Measurements from ENCODE around the gene ATXN7L1. TPM values are rescaled to one million over a fixed set of nuclear protein-coding genes. Genes with fewer than 3 reads are reported as not detected.

The ATXN7L1 gene
- total RNA-seq, 4 donors from 2014 or later: 5.9 to 21.2 (median 7.7) TPM

DNA sequence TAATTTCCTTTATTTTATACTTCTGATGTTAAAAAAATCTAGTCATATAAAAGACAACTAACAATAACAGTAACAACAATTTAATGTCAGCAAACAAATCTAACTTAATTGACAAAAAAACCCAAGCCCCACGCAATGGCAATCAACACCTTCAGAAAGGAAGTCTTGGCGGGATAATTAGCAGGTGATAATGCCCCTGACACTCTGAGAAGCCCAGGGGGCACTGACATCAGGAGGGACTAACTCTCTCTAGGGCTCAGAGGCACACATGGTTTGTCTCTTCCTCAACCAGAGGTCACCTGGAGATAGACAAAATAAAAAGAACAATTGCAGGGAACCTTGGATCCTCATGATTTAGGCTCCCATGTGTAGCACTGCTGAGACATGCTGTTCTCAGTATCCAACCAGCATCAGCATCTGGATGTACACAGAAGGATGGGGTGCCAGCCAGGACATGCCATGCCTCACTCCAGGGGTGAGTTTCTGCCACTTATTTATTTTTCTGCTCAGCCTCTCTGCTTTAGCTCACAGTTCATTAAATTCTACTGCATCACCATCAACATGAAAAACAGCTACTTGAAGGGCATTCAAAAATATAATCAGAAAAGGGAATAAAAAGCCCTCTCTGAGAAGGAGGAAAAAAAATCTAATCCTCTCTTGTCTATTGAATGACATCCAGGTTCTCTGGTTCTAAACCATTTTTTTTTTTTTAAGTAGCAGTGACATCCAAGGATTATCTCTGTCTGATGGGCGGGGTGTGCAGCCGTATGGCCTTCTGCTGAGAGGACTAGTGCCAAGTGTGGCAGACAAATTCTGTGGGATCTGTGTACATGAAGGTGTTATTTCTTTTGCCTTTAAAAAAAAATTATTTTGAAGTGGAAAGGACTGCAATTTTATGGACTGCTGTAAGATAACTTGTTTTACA is 96.3 kb downstream of the ATXN7L1 start:
- Histone ChIP-seq H3K4me3 (no peak overlapping the region), H3K9me3 (no peaks in the 10 kb centered on the region), H3K4me1 (peaks cover 0 to 35% (median 3%) of the 10 kb centered on the region in 3 donors), H3K27ac (peak overlapping the region in 2 of 4 donors; percentile 31 to 36), H3K36me3 (no peaks in the 10 kb centered on the region), H3K27me3 (no peaks in the 10 kb centered on the region)
- 41 to 70% methylated on average over 3 to 4 of the region's 4 CpGs for WGBS, 2 donors (ENCODE audit: low coverage in 1 of 2)
- TF ChIP-seq, protein P1, sequence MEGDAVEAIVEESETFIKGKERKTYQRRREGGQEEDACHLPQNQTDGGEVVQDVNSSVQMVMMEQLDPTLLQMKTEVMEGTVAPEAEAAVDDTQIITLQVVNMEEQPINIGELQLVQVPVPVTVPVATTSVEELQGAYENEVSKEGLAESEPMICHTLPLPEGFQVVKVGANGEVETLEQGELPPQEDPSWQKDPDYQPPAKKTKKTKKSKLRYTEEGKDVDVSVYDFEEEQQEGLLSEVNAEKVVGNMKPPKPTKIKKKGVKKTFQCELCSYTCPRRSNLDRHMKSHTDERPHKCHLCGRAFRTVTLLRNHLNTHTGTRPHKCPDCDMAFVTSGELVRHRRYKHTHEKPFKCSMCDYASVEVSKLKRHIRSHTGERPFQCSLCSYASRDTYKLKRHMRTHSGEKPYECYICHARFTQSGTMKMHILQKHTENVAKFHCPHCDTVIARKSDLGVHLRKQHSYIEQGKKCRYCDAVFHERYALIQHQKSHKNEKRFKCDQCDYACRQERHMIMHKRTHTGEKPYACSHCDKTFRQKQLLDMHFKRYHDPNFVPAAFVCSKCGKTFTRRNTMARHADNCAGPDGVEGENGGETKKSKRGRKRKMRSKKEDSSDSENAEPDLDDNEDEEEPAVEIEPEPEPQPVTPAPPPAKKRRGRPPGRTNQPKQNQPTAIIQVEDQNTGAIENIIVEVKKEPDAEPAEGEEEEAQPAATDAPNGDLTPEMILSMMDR (IDR thresholded peaks at IDR 0.05): no peak
- TF ChIP-seq EP300 (IDR thresholded peaks at IDR 0.05): no peak
- TF ChIP-seq POLR2AphosphoS5 (IDR thresholded peaks at IDR 0.05): no peak
- no peak for TF ChIP-seq POLR2A (IDR thresholded peaks at IDR 0.05)
- ATAC-seq: peak; percentile 41

DNA sequence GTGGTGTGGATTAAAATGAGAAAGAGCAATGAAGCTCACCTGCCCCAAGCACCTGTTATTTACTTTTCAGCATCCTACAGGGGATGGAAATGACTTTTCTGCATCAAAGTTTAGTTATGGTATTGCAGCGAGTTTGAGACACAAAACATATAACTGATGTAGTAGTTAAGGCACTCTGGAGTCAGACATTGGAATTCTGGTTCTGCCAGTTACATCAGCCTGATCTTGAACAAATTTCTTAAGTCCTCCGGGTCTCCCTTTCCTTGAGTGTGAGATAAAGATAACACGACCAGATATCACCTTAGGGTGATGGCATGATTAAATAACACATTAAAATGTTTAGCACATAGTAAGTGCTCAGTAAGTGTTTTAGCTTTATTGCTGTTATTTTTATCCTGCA is 97.4 kb downstream of the ATXN7L1 start:
- Histone ChIP-seq H3K9me3 (no peaks in the 10 kb centered on the region), H3K27ac (no peak overlapping the region), H3K36me3 (no peaks in the 10 kb centered on the region), H3K4me3 (no peak overlapping the region), H3K27me3 (no peaks in the 10 kb centered on the region), H3K4me1 (peaks cover 0 to 35% (median 3%) of the 10 kb centered on the region in 3 donors)
- no peak for ATAC-seq
- 89 to 90% methylated on average over 3 of the region's 3 CpGs for WGBS, 2 donors (ENCODE audit: low coverage in 1 of 2)
- TF ChIP-seq, protein P1 (IDR thresholded peaks at IDR 0.05): no peak
- TF ChIP-seq POLR2A (IDR thresholded peaks at IDR 0.05) (no peak), EP300 (IDR thresholded peaks at IDR 0.05) (no peak), POLR2AphosphoS5 (IDR thresholded peaks at IDR 0.05) (no peak)

DNA sequence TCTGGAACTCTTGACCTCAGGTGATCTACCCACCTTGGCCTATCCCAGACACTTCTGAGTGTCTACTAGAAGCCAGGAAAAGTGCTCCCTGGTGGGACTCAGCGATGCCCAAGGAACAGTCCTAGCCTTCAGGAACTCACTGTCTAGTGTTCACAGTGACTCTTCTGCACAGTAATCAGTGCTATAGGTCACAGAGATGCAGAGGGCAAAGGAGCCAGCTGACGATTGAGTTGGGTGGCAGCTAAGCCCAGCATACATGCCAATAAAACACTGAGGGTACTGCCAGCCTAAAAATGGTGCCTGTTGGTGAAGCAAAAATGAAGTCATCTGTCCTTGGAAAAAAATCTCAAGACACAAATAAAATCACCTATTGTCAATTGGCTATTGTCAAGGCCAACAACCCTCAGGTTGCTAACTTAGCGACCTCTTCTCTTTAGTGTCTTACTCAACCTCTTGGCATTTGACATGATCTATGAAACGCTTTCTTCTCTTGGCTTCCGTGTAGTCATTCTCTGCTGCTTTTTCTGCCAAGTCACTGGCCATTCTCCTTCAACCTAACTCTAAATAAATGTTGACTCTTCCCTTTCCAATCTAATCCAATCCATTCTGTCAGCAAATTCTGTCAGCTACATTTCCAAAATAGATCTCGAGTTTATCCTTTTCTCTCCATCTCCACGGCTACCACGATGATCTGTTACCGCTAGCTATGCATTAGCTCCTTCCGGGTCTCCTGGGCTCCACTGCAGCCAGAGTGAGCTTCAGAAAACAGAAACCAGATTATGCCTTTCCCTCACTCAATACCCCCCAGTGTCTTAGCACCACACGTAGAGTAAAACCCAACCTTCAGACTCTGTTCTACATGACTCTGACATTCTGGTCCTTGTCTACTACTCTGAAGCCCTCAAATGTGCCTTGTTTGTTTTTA is 99.2 kb downstream of the ATXN7L1 start:
- Histone ChIP-seq H3K36me3 (no peaks in the 10 kb centered on the region), H3K27me3 (no peaks in the 10 kb centered on the region), H3K27ac (no peak overlapping the region), H3K9me3 (no peaks in the 10 kb centered on the region), H3K4me3 (no peak overlapping the region), H3K4me1 (peaks cover 0 to 35% (median 3%) of the 10 kb centered on the region in 3 donors)
- no peak for ATAC-seq
- WGBS, 2 donors (ENCODE audit: low coverage in 1 of 2): 64 to 70% methylated on average over 10 to 11 of the region's 11 CpGs
- TF ChIP-seq POLR2A (IDR thresholded peaks at IDR 0.05): no peak
- no peak for TF ChIP-seq EP300 (IDR thresholded peaks at IDR 0.05)
- TF ChIP-seq, protein P1 (IDR thresholded peaks at IDR 0.05): no peak
- TF ChIP-seq POLR2AphosphoS5 (IDR thresholded peaks at IDR 0.05): no peak

DNA sequence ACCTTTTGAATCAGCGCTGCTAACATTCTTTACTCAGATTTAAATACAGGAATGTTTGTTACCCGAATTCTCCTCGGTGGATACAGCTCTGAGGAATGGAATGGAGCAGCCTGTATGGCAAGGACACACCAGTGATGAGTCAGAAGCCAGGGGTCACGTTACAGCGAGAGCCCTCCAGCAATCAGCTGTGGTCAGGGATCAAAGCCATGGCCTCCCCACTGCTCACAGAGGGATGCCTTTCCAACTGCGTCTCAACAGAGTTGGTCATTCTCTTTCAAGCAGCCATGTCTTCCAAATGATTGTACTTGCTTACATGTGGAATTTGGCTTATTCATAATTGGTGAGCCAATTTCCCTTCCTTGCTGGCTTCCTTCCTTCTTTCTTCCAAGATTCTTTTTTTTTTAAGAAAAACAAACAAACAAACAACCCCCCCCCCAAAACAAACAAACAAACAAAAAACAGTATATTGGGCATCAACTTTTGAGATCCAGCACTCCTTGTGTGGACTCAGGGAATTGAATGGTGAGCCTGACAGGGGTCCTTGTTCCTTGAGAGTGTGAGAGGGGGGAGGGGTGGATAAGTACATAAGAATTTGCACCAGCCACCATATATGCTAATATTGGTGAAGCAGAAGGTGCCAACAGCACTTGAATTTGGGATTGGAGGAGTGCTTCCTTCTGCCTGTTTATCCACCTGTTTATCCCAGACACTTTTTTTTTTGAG is 100.2 kb downstream of the ATXN7L1 start:
- WGBS, 2 donors (ENCODE audit: low coverage in 1 of 2): 31 to 40% methylated on average over 1 to 6 of the region's 6 CpGs
- Histone ChIP-seq H3K4me1 (peaks cover 0 to 35% (median 3%) of the 10 kb centered on the region in 3 donors), H3K27me3 (no peaks in the 10 kb centered on the region), H3K27ac (peak overlapping the region in 2 of 4 donors; percentile 11 to 31), H3K36me3 (no peaks in the 10 kb centered on the region), H3K4me3 (no peak overlapping the region), H3K9me3 (no peaks in the 10 kb centered on the region)
- peak; percentile 73 for TF ChIP-seq POLR2AphosphoS5 (IDR thresholded peaks at IDR 0.05)
- TF ChIP-seq, protein P1 (IDR thresholded peaks at IDR 0.05): no peak
- ATAC-seq: peak; percentile 88

Data from gastroesophageal sphincter (tissue), 4 donors.